ENCODE data around the gene IL3.
"Not testable (repeated sequence)": the region's sequence is repeated elsewhere in the genome, so short reads cannot be mapped to it uniquely, and the experiment has no call there.

The IL3 gene

DNA sequence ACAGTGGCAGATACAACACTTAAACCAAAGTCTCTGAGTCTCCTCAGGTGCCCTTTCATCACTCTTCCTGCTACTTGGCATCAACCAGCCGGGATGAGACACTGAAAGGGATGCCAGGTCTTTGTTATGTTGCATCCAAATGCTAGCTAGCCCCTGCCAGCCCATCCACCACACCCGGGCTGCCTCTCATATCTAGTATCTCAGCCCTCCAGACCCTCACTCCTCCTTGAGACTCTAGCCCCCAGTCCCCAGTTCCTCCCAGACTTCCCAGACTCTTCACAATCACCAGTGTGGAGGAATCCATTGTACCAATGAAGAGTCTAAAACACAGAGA is 34.6 kb downstream of the IL3 start:
- DNase-seq (ENCODE audit: low spot score) = no peak

DNA sequence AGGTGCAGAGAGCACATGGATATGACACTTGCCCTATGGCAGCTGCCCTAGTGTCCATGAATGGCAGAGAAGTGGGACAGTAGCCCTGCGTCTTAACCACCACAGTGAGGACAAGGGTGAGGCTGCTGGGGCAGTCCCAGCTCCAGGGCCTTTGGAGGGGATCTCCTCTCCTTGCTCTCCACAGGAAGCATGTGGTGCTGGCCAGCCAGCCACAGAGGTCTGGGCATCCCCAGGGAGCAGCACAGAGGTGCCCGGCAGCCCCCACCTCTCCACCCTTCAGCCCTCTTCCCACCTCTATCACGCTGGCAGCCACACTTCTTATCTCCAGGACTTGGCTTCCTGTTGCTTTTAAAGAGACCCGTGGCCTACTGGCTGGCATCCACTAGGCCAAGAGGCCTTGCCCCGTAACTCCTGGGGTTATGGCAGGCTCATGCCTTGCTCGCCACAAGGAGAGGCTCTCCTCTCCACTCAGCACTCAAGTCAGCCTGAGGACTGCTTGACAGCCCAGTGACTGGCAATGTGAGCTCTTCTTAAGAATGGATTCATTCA is 35.0 kb downstream of the IL3 start:
- DNase-seq (ENCODE audit: low spot score) = no peak

DNA sequence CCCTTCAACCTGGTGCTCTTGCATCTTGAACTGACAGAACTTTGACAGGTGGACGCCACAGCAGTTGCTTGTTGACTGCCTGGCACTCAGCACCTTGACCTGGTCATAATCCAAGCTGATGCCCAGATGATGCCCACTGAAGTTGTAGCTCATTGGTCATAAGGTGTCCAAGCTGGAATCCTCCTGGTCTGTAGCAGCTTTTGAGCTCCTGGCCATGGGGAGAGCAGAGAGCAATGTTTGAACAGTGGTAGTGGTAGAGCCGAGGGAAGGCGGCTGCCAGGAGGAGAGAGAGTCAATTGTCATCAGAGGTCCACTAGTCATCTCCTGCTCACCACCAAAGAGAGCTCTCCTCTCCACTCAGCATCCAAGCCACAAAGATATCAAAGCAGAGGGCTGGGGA is 36.4 kb downstream of the IL3 start:
- DNase-seq (ENCODE audit: low spot score) = no peak

- DNase-seq (ENCODE audit: low spot score) = no peak
Measured at GRCh38 chr5:132098151-132098594, 37.7 kb downstream of the IL3 start.

DNA sequence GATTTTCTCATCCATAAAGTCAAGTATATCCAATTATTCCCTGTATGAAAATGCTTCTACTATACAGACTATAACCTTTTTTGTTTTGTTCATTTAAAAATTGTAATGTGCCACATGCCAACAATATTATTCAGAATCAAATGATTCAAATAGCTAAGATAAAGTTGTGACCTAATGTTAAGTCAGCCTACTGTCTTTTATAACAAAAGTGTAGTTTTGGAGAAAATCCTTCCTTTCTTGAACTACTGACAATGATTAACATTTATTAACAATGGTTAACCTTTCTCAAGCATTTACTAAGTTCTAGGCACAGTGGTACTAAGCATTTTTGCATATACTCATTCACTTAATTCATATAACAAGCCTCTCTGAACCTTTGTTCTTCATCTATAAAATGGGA is 38.2 kb downstream of the IL3 start:
- DNase-seq (ENCODE audit: low spot score) = no peak

GRCh38 chr5:132099076-132099748 is 38.8 kb downstream of the IL3 start:
- DNase-seq (ENCODE audit: low spot score) = no peak

DNA sequence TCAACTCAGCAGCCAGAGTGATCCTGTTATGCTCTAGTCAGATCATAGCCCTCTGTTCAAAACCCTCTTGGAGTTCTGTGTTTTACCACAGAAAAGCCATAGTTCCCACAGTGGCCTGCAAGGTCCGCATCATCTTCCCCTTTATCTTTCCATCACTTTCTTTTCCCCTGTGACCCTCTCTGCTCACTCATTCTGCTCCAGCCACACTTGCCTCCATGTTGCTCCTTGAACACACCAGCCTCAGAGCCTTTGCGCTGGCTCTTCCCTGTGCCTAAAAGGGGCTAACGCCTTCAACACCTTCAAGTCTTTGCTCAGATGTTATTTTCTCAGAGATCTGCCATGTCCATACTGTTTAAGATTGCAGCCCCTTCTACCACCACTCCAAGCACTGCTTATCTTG is 39.5 kb downstream of the IL3 start:
- DNase-seq (ENCODE audit: low spot score) = no peak

- DNase-seq (ENCODE audit: low spot score) = no peak
Measured at GRCh38 chr5:132100672-132101261, 40.3 kb downstream of the IL3 start.

DNA sequence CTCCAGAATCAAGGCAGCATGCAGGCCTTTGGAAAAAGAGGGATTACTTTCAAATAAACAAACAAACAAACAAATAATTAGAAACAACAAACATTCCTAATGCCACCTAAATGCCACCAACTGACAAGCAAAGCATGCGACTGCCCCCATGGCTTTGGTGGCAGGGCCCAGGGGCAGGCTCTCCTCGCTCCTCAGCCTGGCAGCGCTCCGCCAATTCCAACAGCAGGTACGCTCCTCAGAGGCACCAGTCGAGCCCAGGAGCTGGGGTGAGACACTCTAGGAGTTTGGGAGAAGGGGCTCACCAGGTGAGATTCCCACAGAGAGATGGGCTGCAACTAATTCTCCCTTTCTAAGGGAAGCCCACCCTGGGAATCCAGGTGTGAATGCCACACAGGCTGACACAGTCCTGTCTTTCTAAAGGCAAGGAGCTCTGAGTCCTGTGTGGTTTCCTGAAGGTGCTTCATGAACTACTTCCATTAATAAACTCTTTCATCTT is 41.0 kb downstream of the IL3 start:
- no peak for DNase-seq (ENCODE audit: low spot score)

DNA sequence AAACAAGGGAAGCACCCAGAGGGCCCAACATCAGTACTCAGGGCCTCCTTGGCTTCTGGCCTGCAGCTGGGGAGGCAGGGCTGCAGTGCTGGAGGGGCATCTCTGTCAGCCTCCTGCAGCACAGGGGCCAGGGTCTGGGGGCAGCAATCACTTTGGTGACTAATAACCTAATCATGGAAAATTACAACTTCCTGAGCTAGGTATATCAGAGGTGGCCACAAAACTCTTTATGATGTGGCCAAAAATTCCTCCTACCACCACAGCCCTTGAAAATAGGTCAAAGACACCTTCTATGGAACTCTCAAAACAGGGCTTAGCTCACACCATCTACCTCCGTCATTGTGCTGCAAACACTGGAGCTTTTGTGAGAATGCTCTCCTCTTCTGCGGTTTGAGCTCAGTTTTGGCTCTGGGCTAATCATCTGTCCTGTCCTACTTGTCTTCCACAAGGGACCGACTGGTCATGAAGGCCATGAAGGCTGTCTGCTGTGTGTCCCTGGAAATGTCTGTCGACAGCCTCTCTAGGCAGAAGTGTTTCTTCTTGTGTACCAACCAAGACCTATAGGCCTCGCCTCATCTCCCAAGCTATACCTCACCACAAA is 41.7 kb downstream of the IL3 start:
- no peak for DNase-seq (ENCODE audit: low spot score)

GRCh38 chr5:132102944-132103331 is 42.5 kb downstream of the IL3 start:
- DNase-seq (ENCODE audit: low spot score) = no peak

DNA sequence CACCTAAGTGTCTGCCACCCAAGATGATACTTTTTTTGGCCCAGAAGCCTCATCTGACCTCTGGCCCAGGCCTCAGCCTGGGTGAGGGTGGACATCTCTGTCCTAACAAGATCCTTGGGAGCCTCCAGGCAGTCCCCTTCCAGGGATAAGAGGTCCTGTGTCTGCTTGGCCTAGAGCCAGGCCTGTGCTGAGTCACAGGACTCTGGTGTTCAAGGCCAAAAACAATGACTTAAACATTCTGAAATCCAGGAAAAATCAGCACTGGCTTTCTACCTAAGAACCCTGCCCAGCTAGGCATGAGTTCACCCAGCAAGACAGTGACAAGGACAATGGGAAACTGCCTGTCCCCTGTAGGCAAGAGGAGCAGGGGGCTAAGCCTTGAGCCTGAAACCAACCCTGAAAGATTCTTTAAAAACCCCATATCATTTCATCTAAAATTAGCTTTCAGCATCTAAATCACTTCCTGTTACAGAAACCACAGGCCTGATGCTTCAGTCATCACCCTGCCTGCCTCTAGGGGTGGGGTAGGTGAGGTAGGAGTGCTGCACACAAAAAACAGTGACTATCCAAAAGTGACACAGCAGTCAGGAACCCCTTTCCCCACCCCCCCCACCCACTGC is 43.0 kb downstream of the IL3 start:
- DNase-seq (ENCODE audit: low spot score) = peak; percentile 41

GRCh38 chr5:132103969-132104391 is 43.5 kb downstream of the IL3 start:
- DNase-seq (ENCODE audit: low spot score) = no peak

GRCh38 chr5:132104556-132104955 is 44.1 kb downstream of the IL3 start:
- no peak for DNase-seq (ENCODE audit: low spot score)

DNA sequence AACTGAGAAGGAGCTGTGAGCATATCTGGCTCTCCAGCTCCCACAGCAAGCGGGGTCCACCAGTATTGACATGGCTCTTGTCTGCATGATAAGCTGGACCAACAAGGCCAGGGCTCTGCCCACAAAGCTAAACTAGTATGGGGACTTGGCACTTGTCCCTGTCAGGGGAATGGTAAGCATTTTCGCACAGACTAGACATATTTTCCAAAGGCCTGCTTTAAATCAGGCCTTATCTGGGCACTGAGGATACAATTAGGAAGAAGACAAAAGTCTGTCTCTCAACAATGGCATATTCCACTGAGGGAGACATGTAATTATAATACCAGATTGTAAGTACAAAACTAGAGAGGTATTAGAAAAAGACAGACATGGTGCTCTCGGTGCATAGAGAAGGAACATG is 45.2 kb downstream of the IL3 start:
- no peak for DNase-seq (ENCODE audit: low spot score)

GRCh38 chr5:132108495-132108894 is 48.0 kb downstream of the IL3 start:
- DNase-seq (ENCODE audit: low spot score) = not testable (repeated sequence)

DNA sequence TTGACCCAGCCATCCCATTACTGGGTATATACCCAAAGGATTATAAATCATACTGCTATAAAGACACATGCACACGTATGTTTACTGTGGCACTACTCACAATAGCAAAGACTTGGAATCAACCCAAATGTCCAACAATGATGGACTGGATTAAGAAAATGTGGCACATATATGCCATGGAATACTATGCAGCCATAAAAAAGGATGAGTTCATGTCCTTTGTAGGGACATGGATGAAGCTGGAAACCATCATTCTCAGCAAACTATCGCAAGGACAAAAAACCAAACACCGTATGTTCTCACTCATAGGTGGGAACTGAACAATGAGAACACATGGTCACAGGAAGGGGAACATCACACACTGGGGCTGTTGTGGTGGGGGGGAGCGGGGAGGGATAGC is 48.5 kb downstream of the IL3 start:
- not testable (repeated sequence) for DNase-seq (ENCODE audit: low spot score)

GRCh38 chr5:132109494-132110053 is 49.1 kb downstream of the IL3 start:
- DNase-seq (ENCODE audit: low spot score) = no peak

DNA sequence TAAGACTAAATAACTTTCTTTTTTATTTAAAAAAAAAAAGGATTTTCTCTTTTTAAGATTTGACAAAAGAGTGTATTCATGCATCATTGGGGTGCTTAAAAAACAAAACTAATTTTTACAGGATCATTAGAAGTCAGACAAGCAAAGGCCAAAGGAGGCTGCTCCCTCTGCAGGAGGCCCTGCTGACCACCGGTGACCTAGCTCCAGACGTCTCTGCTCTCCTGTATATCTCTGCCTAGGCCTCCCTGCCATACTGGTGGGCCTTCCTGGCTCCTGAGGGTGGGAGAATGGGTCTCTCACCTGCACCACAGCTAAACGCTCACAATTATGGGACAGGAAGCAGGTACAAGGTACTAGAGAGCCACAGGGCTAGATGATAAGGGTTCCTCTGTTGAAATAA is 49.7 kb downstream of the IL3 start:
- no peak for DNase-seq (ENCODE audit: low spot score)

DNA sequence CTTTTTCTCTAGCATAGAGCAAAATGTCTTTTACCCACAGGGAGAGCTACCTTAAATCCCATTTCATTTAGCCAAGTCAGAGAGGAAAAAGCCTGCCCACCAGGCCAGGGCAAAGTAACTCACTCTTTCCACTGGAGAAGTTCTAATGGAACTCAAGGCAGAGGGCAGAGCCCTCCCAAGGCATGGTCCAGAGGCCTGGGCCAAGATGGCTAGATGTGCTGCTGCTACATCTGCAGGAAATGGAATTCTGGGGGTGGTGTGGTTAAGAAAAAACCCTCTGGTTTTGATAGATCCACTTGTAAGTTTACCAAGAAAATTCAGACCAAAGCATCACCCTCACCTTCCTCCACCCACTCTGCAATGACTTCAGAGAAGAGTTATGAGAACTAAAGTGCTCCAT is 50.5 kb downstream of the IL3 start:
- DNase-seq (ENCODE audit: low spot score) = no peak

- no peak for DNase-seq (ENCODE audit: low spot score)
Measured at GRCh38 chr5:132112111-132112510, 51.7 kb downstream of the IL3 start.

Measured in COLO829 (cell line).